ENCODE results near the gene TGFBI. TPM values are rescaled to one million over a fixed set of nuclear protein-coding genes. Genes with fewer than 3 reads are reported as not detected.

Gene TGFBI
- total and polyA plus RNA-seq, 5 donors from 2014 or later = 1.5 to 3.7 (median 2.3) TPM

- H3K9me3 Mint-ChIP-seq = peaks cover 0 to 3% (median 0%) of the 10 kb centered on the region in 7 donors
- no peaks in the 10 kb centered on the region for H3K4me1 Mint-ChIP-seq
- Histone ChIP-seq H3K27me3 (ENCODE audit: control insufficient read depth, insufficient read depth, low read length) (no peaks in the 10 kb centered on the region), H3K4me1 (ENCODE audit: control insufficient read depth, insufficient read depth, low read length, poor library complexity, severe bottlenecking) (no peaks in the 10 kb centered on the region), H3K9me3 (ENCODE audit: control insufficient read depth in 2 of 2, low read length in 2 of 2) (no peaks in the 10 kb centered on the region), H3K27ac (ENCODE audit: insufficient read depth, low read length, poor library complexity, severe bottlenecking) (no peak overlapping the region), H3K4me3 (ENCODE audit: low read depth, low read length) (no peak overlapping the region), H3K36me3 (ENCODE audit: control insufficient read depth, insufficient read depth, low read length) (no peaks in the 10 kb centered on the region)
- no peak overlapping the region for H3K27ac Mint-ChIP-seq
- no peaks in the 10 kb centered on the region for H3K36me3 Mint-ChIP-seq
- ATAC-seq (ENCODE audit: low read depth in 2 of 2) (no peak), DNase-seq (no peak)
- peaks cover 23% of the 10 kb centered on the region for H3K27me3 Mint-ChIP-seq
- no peak overlapping the region for H3K4me3 Mint-ChIP-seq
Observed at GRCh38 chr5:136004436-136004835, 24.4 kb upstream of the TGFBI start.

GRCh38 chr5:136005476-136005875 is 23.3 kb upstream of the TGFBI start:
- Mint-ChIP-seq H3K27ac (no peak overlapping the region), H3K4me3 (no peak overlapping the region), H3K36me3 (no peaks in the 10 kb centered on the region), H3K27me3 (peaks cover 19% of the 10 kb centered on the region), H3K4me1 (no peaks in the 10 kb centered on the region), H3K9me3 (peaks cover 0 to 3% (median 0%) of the 10 kb centered on the region in 7 donors)
- no peak for DNase-seq
- Histone ChIP-seq H3K4me3 (ENCODE audit: low read depth, low read length) (no peak overlapping the region), H3K27me3 (ENCODE audit: control insufficient read depth, insufficient read depth, low read length) (no peaks in the 10 kb centered on the region), H3K4me1 (ENCODE audit: control insufficient read depth, insufficient read depth, low read length, poor library complexity, severe bottlenecking) (no peaks in the 10 kb centered on the region), H3K9me3 (ENCODE audit: control insufficient read depth in 2 of 2, low read length in 2 of 2) (no peaks in the 10 kb centered on the region), H3K36me3 (ENCODE audit: control insufficient read depth, insufficient read depth, low read length) (no peaks in the 10 kb centered on the region), H3K27ac (ENCODE audit: insufficient read depth, low read length, poor library complexity, severe bottlenecking) (no peak overlapping the region)
- ATAC-seq (ENCODE audit: low read depth in 2 of 2) = no peak

DNA sequence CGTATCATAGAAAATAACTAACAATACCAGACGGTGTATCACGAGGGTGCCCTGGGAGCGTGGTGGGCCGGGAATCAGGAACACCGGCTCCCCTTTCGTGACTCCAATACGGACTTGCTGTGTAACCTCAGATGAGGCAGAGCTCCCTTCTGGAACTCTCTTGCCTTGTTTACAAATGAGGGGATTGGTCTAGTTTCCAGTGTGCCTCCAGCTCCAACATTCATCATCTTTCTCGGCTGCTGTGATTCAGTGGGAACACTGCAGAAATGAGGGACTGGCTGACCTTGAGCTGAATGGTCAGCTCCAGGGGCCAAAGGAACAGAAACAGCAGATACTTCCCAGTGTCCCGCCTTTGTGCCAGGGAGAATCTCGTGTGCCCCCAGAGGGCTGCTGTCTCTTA is 22.6 kb upstream of the TGFBI start:
- no peaks in the 10 kb centered on the region for H3K4me1 ChIP-seq (ENCODE audit: control insufficient read depth, insufficient read depth, low read length, poor library complexity, severe bottlenecking)
- H3K9me3 ChIP-seq (ENCODE audit: control insufficient read depth in 2 of 2, low read length in 2 of 2) = no peaks in the 10 kb centered on the region
- peaks cover 0 to 3% (median 0%) of the 10 kb centered on the region in 7 donors for H3K9me3 Mint-ChIP-seq
- H3K36me3 Mint-ChIP-seq = no peaks in the 10 kb centered on the region
- peaks cover 17% of the 10 kb centered on the region for H3K27me3 Mint-ChIP-seq
- no peaks in the 10 kb centered on the region for H3K4me1 Mint-ChIP-seq
- H3K4me3 Mint-ChIP-seq = no peak overlapping the region
- H3K4me3 ChIP-seq (ENCODE audit: low read depth, low read length) = no peak overlapping the region
- DNase-seq (no peak), ATAC-seq (ENCODE audit: low read depth in 2 of 2) (no peak)
- H3K27ac ChIP-seq (ENCODE audit: insufficient read depth, low read length, poor library complexity, severe bottlenecking) = no peak overlapping the region
- no peaks in the 10 kb centered on the region for H3K36me3 ChIP-seq (ENCODE audit: control insufficient read depth, insufficient read depth, low read length)
- H3K27me3 ChIP-seq (ENCODE audit: control insufficient read depth, insufficient read depth, low read length) = peaks cover 3% of the 10 kb centered on the region
- no peak overlapping the region for H3K27ac Mint-ChIP-seq

- Histone ChIP-seq H3K36me3 (ENCODE audit: control insufficient read depth, insufficient read depth, low read length) (no peaks in the 10 kb centered on the region), H3K9me3 (ENCODE audit: control insufficient read depth in 2 of 2, low read length in 2 of 2) (no peaks in the 10 kb centered on the region), H3K27ac (ENCODE audit: insufficient read depth, low read length, poor library complexity, severe bottlenecking) (no peak overlapping the region), H3K4me1 (ENCODE audit: control insufficient read depth, insufficient read depth, low read length, poor library complexity, severe bottlenecking) (no peaks in the 10 kb centered on the region), H3K4me3 (ENCODE audit: low read depth, low read length) (no peak overlapping the region), H3K27me3 (ENCODE audit: control insufficient read depth, insufficient read depth, low read length) (peaks cover 7% of the 10 kb centered on the region)
- no peak overlapping the region for H3K4me3 Mint-ChIP-seq
- DNase-seq (no peak), ATAC-seq (ENCODE audit: low read depth in 2 of 2) (no peak)
- H3K4me1 Mint-ChIP-seq = no peaks in the 10 kb centered on the region
- peaks cover 17% of the 10 kb centered on the region for H3K27me3 Mint-ChIP-seq
- H3K36me3 Mint-ChIP-seq = no peaks in the 10 kb centered on the region
- H3K27ac Mint-ChIP-seq = no peak overlapping the region
- peaks cover 0 to 3% (median 0%) of the 10 kb centered on the region in 7 donors for H3K9me3 Mint-ChIP-seq
Observed at GRCh38 chr5:136006761-136007251, 22.0 kb upstream of the TGFBI start.

GRCh38 chr5:136007271-136007670 is 21.5 kb upstream of the TGFBI start:
- Histone ChIP-seq H3K36me3 (ENCODE audit: control insufficient read depth, insufficient read depth, low read length) (no peaks in the 10 kb centered on the region), H3K27ac (ENCODE audit: insufficient read depth, low read length, poor library complexity, severe bottlenecking) (no peak overlapping the region), H3K4me1 (ENCODE audit: control insufficient read depth, insufficient read depth, low read length, poor library complexity, severe bottlenecking) (no peaks in the 10 kb centered on the region), H3K27me3 (ENCODE audit: control insufficient read depth, insufficient read depth, low read length) (peaks cover 7% of the 10 kb centered on the region), H3K4me3 (ENCODE audit: low read depth, low read length) (no peak overlapping the region), H3K9me3 (ENCODE audit: control insufficient read depth in 2 of 2, low read length in 2 of 2) (no peaks in the 10 kb centered on the region)
- no peaks in the 10 kb centered on the region for H3K36me3 Mint-ChIP-seq
- H3K27ac Mint-ChIP-seq = no peak overlapping the region
- peaks cover 0 to 4% (median 0%) of the 10 kb centered on the region in 4 donors for H3K4me1 Mint-ChIP-seq
- no peak for DNase-seq
- H3K27me3 Mint-ChIP-seq = peaks cover 15% of the 10 kb centered on the region
- H3K4me3 Mint-ChIP-seq = no peak overlapping the region
- no peak for ATAC-seq (ENCODE audit: low read depth in 2 of 2)
- H3K9me3 Mint-ChIP-seq = peaks cover 0 to 3% (median 0%) of the 10 kb centered on the region in 7 donors

- Histone ChIP-seq H3K27ac (ENCODE audit: insufficient read depth, low read length, poor library complexity, severe bottlenecking) (no peak overlapping the region), H3K4me3 (ENCODE audit: low read depth, low read length) (no peak overlapping the region), H3K27me3 (ENCODE audit: control insufficient read depth, insufficient read depth, low read length) (peaks cover 7% of the 10 kb centered on the region), H3K4me1 (ENCODE audit: control insufficient read depth, insufficient read depth, low read length, poor library complexity, severe bottlenecking) (no peaks in the 10 kb centered on the region), H3K9me3 (ENCODE audit: control insufficient read depth in 2 of 2, low read length in 2 of 2) (no peaks in the 10 kb centered on the region), H3K36me3 (ENCODE audit: control insufficient read depth, insufficient read depth, low read length) (no peaks in the 10 kb centered on the region)
- no peak overlapping the region for H3K27ac Mint-ChIP-seq
- H3K36me3 Mint-ChIP-seq = no peaks in the 10 kb centered on the region
- no peak for ATAC-seq (ENCODE audit: low read depth in 2 of 2)
- H3K9me3 Mint-ChIP-seq = peaks cover 0 to 3% (median 0%) of the 10 kb centered on the region in 7 donors
- H3K4me1 Mint-ChIP-seq = peaks cover 0 to 5% (median 0%) of the 10 kb centered on the region in 4 donors
- H3K4me3 Mint-ChIP-seq = no peak overlapping the region
- peaks cover 22% of the 10 kb centered on the region for H3K27me3 Mint-ChIP-seq
- DNase-seq = no peak
Observed at GRCh38 chr5:136011414-136012001, 17.3 kb upstream of the TGFBI start.

DNA sequence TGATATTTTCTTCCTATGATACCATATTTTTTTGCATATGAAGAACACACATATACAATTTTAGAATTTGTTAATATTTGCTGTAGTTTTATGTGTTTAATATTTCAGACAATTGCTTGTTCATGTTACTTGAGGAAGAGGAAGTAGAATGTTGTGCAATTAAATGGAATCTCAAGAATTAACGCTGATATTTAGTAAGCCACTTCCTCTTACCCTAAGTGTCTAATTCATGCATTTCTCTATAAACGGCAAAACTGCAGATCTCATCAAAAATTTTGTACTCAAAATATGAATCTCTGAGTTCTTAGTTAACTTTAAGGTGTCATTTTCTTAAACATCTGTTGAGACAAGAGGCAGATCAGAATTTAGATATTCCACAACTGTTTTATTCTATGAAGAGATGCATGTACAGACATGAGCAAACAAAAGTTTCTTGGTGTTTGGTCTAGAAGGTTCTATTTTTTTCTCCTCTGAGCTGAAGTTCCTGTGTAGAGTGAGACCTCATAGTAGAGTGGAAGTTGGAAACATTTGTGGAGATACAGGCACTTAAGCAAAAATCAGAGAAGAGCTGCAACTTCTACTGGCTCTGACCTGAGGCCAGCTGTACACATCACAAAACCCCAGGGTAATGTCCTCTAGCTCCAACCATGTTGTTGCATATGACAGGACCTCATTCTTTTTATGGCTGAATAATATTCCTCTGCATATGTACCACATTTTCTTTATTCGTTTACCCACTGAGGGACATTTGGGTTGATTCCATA is 16.6 kb upstream of the TGFBI start:
- no peak overlapping the region for H3K4me3 Mint-ChIP-seq
- Histone ChIP-seq H3K9me3 (ENCODE audit: control insufficient read depth in 2 of 2, low read length in 2 of 2) (no peaks in the 10 kb centered on the region), H3K4me3 (ENCODE audit: low read depth, low read length) (no peak overlapping the region), H3K27me3 (ENCODE audit: control insufficient read depth, insufficient read depth, low read length) (peaks cover 7% of the 10 kb centered on the region), H3K36me3 (ENCODE audit: control insufficient read depth, insufficient read depth, low read length) (no peaks in the 10 kb centered on the region), H3K27ac (ENCODE audit: insufficient read depth, low read length, poor library complexity, severe bottlenecking) (no peak overlapping the region), H3K4me1 (ENCODE audit: control insufficient read depth, insufficient read depth, low read length, poor library complexity, severe bottlenecking) (no peaks in the 10 kb centered on the region)
- H3K4me1 Mint-ChIP-seq = peaks cover 0 to 5% (median 0%) of the 10 kb centered on the region in 4 donors
- no peak for DNase-seq
- no peak overlapping the region for H3K27ac Mint-ChIP-seq
- H3K27me3 Mint-ChIP-seq = peaks cover 22% of the 10 kb centered on the region
- no peaks in the 10 kb centered on the region for H3K36me3 Mint-ChIP-seq
- H3K9me3 Mint-ChIP-seq = peaks cover 0 to 3% (median 0%) of the 10 kb centered on the region in 7 donors
- ATAC-seq (ENCODE audit: low read depth in 2 of 2) = no peak

Data from CD4-positive, CD25-positive, alpha-beta regulatory T cell (primary cell).